ENCODE measurements around the gene SEL1L. TPM values are rescaled to one million over a fixed set of nuclear protein-coding genes. Genes with fewer than 3 reads are reported as not detected.

SEL1L gene
- 58.3 and 59.0 TPM in 2 replicates for total RNA-seq (ENCODE audit: low replicate concordance)
- long read RNA-seq, full-length matches to known transcripts = 58 of 85 reads
- long read RNA-seq, partial matches to known transcripts = 8 of 85 reads
- long read RNA-seq, other reads (novel, unspliced or antisense) = 19 of 85 reads

DNA sequence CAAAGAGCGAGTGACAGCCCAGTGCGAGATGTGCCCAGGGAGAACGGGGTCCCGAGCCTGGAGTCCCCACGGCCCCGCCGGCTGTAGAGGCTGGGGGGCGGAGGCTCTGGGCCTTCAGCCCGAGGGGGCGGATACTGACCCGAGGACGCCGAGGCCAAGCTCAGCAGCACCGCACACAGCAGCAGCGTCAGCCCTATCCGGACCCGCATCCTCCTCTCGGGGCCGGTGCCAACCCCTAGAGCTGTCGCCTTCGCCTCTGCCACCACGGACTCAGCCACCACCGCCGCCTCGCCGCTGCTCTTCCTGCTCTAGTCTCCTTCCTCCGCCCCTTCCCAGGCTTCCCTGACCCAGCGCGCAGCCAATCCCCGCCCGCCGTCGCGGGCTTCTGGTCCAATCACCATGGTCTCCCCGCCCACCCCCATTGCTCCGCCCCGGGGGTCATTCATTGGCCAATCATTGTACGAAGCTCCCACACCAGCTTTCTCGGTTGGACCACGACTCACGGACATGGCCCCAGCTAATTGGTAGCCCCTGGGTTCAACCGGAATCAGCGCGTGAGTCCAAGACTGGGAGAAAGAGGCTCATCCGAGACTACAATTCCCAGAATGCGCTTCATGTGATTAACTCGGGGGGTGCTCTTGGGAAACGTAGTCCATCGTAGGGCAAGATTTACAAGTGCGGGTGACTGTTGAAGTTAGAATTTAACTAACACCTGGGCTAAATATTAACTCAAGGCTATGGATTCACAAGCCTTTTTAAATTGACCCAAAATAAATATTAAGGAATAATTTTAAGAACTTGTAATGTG is at the start of gene SEL1L:
TSS of gene SEL1L (minus strand) at position 318 of the 808 bp plus-strand sequence. CDS start at position 209, 109 bp downstream.
- Mint-ChIP-seq H3K9me3 (no peaks in the 10 kb centered on the region), H3K36me3 (no peaks in the 10 kb centered on the region), H3K27me3 (no peaks in the 10 kb centered on the region), H3K4me3 (peak within 1 kb of the TSS; percentile 97), H3K27ac (peak within 1 kb of the TSS; percentile 95), H3K4me1 (ENCODE audit: unreplicated experiment) (peaks cover 19% of the 10 kb centered on the region)
- DNase-seq (ENCODE audit: extremely low spot score, unreplicated experiment) = peak; percentile 99
- TF ChIP-seq, protein P1, sequence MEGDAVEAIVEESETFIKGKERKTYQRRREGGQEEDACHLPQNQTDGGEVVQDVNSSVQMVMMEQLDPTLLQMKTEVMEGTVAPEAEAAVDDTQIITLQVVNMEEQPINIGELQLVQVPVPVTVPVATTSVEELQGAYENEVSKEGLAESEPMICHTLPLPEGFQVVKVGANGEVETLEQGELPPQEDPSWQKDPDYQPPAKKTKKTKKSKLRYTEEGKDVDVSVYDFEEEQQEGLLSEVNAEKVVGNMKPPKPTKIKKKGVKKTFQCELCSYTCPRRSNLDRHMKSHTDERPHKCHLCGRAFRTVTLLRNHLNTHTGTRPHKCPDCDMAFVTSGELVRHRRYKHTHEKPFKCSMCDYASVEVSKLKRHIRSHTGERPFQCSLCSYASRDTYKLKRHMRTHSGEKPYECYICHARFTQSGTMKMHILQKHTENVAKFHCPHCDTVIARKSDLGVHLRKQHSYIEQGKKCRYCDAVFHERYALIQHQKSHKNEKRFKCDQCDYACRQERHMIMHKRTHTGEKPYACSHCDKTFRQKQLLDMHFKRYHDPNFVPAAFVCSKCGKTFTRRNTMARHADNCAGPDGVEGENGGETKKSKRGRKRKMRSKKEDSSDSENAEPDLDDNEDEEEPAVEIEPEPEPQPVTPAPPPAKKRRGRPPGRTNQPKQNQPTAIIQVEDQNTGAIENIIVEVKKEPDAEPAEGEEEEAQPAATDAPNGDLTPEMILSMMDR (conservative IDR thresholded peaks at IDR 0.05) = no peak

DNA sequence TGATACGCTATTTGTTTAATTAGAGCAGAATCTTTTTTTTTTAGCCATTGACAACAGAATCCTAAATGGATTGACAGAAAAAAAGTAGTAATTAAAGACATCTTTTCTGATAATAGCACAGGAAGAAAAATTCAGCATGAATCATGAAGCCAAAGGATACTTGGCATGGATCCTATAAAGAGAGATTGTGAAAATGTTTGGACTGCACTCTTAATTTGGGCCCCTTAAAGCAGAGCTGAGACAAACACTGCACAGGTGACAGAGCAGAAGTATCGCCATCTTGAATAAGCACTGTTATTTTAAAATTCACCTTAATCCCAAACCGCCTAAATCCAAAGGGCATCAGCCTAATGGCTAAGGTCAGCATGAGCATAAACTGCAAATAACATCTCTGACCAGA is 48.8 kb upstream of the SEL1L start:
- no peak for DNase-seq (ENCODE audit: extremely low spot score, unreplicated experiment)
- H3K27ac Mint-ChIP-seq = no peak overlapping the region
- no peaks in the 10 kb centered on the region for H3K36me3 Mint-ChIP-seq
- no peaks in the 10 kb centered on the region for H3K27me3 Mint-ChIP-seq
- TF ChIP-seq, protein P1 (conservative IDR thresholded peaks at IDR 0.05) = no peak
- H3K4me1 Mint-ChIP-seq (ENCODE audit: unreplicated experiment) = no peaks in the 10 kb centered on the region
- no peaks in the 10 kb centered on the region for H3K9me3 Mint-ChIP-seq
- H3K4me3 Mint-ChIP-seq = no peak overlapping the region

DNA sequence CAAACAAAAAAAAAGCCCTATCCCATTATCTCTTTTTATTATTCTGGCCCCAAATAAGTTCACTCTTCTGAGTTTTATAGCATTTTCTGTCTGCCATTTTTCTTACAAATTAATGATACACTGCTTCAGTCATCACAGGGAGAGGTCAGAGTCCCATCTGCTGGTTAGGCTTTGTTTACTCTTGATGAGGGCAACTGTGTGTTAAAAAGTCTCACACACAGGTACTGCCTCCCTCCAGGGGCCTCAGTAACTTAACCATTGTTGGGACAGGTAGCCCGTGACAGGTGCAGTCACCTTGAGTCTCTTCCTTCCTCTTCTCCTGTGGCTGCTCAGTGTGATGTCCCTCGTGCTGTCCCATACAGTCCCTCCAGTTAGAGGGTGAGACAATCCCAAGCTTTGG is 45.5 kb upstream of the SEL1L start:
- Mint-ChIP-seq H3K9me3 (no peaks in the 10 kb centered on the region), H3K4me1 (ENCODE audit: unreplicated experiment) (no peaks in the 10 kb centered on the region), H3K4me3 (no peak overlapping the region), H3K36me3 (no peaks in the 10 kb centered on the region), H3K27me3 (peaks cover 4% of the 10 kb centered on the region), H3K27ac (no peak overlapping the region)
- no peak for DNase-seq (ENCODE audit: extremely low spot score, unreplicated experiment)
- TF ChIP-seq, protein P1 (conservative IDR thresholded peaks at IDR 0.05) = no peak

DNA sequence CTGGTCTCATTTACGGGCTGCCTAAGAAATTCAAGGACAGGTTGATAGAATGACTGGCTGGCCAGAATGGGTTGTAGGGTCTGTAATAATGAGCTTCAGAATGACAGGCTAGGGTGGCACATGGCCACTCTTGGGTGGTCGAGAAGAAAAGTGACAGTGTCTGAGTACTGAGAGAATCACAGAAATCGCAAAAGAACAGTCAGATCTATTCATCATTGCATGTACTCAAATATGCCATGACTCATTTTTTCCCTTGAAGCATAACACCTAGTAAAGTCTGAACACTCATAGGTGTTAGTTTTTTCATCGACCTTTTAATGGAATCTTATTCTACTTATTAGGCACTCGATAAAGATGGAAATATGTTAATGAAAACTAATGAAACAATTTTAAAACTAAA is 37.8 kb upstream of the SEL1L start:
- TF ChIP-seq, protein P1 (conservative IDR thresholded peaks at IDR 0.05) = no peak
- no peak overlapping the region for H3K27ac Mint-ChIP-seq
- H3K4me3 Mint-ChIP-seq = no peak overlapping the region
- H3K9me3 Mint-ChIP-seq = no peaks in the 10 kb centered on the region
- DNase-seq (ENCODE audit: extremely low spot score, unreplicated experiment) = no peak
- H3K36me3 Mint-ChIP-seq = no peaks in the 10 kb centered on the region
- H3K27me3 Mint-ChIP-seq = peaks cover 12% of the 10 kb centered on the region
- H3K4me1 Mint-ChIP-seq (ENCODE audit: unreplicated experiment) = no peaks in the 10 kb centered on the region

DNA sequence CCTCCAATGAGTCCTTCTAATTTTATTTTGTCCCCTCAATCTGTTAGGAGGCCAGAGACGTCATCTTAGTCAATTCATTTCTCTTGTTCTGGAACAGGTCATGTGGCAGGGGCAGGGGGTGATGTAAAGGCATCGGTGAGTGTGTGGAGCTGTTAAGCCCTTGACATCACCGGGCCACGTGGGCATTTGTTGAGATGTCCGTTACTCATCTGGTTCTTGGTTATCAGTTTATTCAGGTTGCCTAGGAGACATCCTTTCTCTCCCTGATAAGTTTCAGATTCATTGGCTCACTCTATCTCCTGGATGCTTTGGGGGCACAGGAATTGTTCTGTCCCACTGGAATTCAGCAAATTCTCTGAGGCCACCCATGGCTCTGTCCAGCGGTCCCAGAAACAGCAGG is 33.6 kb upstream of the SEL1L start:
- Mint-ChIP-seq H3K9me3 (no peaks in the 10 kb centered on the region), H3K4me1 (ENCODE audit: unreplicated experiment) (no peaks in the 10 kb centered on the region), H3K27me3 (peaks cover 2% of the 10 kb centered on the region), H3K4me3 (no peak overlapping the region), H3K27ac (no peak overlapping the region), H3K36me3 (no peaks in the 10 kb centered on the region)
- TF ChIP-seq, protein P1 (conservative IDR thresholded peaks at IDR 0.05) = no peak
- DNase-seq (ENCODE audit: extremely low spot score, unreplicated experiment) = no peak
